Gastrocnemius medialis (tissue), 4 donors: ENCODE data around the gene PARD3.

Source experiments
- CTCF ChIP-seq, 5 experiments: fragments of 450-650 bp in 3 of 5; fragments of 200-600 bp in 2 of 5; sonication (generic) in 2 of 5; IDR thresholded peaks in 4 of 5; conservative IDR thresholded peaks in 1 of 5; 1 replicate in 4 of 5; 2 replicates in 1 of 5; pipeline ENCODE4 v1.5.1; 2016 to 2019; ENCODE audit warnings: antibody characterized with exemption in 5 of 5, mild to moderate bottlenecking in 3 of 5, moderate library complexity in 3 of 5
- POLR2A ChIP-seq, 2 donors: fragments of 450-650 bp; IDR thresholded peaks; one replicate each; pipeline ENCODE4 v1.6.1; 2017; ENCODE audit warnings: antibody characterized with exemption in 2 of 2, mild to moderate bottlenecking in 2 of 2, moderate library complexity in 2 of 2

DNA sequence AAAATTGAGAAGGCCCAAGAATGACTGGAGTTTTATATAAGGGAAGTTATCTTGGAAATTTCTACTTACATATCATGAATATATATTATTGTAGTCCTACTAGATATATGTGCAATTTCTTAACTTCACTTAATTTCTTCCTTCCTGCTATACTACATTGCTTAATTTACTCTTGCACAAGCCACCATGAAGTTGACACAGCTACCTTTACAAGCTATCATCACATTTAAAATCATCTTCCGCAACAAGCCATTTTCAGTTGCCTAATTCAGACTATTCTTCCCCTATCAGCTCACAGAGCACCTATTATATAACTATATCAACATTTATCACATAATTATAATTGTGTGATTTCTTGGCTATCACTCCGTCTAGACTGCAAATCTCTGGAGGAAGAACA, 418.4 kb downstream of the PARD3 start:
- TF ChIP-seq CTCF (IDR thresholded peaks at IDR 0.05 in 4 of 5, conservative IDR thresholded peaks at IDR 0.05 in 1 of 5) (no peak), POLR2A (IDR thresholded peaks at IDR 0.05) (no peak)
